GM19023 (cell line): ENCODE results near the gene WIPI1.
A peak's percentile ranks its signal among the peaks of the same experiment; 100 is the strongest.
"Not testable (repeated sequence)": the region's sequence is repeated elsewhere in the genome, so short reads cannot be mapped to it uniquely, and the experiment has no call there.

Source experiments
- ATAC-seq: cut with Tn5 transposase; IDR thresholded peaks from one replicate; pipeline ENCODE4 v1.9.1; 2021; ENCODE audit warnings: mild to moderate bottlenecking, moderate library complexity; ENCODE audit not compliant: unreplicated experiment

The WIPI1 gene, protein sequence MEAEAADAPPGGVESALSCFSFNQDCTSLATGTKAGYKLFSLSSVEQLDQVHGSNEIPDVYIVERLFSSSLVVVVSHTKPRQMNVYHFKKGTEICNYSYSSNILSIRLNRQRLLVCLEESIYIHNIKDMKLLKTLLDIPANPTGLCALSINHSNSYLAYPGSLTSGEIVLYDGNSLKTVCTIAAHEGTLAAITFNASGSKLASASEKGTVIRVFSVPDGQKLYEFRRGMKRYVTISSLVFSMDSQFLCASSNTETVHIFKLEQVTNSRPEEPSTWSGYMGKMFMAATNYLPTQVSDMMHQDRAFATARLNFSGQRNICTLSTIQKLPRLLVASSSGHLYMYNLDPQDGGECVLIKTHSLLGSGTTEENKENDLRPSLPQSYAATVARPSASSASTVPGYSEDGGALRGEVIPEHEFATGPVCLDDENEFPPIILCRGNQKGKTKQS

DNA sequence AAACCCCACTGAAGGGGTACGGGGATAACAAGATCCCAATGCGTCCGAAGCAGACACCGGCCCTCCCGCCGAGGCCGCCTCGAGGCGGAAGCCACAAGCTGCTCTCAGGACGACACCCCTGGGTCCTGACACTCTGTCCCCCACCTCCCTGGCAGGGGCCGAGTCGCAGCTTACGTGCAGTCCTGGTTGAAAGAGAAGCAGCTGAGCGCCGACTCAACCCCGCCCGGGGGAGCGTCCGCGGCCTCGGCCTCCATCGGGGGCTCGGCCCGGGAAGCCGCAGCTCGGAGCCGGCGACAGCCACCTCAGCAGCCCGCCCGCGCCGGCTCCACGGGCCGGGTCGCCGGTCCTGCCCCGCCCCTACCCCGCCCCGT lies at the start of gene WIPI1:
Gene WIPI1 (minus strand): TSS at position 329 of the 371 bp plus-strand sequence. CDS start 75 bp downstream, at position 254.
- ATAC-seq, result peak; percentile 38

DNA sequence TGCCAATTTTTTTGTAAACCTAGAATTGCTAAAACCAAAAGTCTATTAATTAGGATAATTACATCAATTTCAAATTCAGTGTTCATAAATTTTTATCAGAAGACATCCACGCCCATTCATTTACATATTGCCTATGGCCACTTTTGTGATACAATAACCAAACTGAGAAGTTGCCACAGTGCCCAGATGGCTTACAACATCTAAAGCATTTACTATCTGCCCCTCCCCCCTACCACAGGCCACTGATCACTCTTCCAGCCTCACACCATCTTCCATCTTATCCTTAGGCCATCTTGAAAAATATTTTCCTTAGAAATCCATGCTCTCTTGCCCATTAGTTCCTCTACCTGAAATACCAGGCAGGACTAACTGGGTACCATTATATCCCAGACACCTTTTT lies 48.7 kb upstream of the WIPI1 start:
- no peak for ATAC-seq

DNA sequence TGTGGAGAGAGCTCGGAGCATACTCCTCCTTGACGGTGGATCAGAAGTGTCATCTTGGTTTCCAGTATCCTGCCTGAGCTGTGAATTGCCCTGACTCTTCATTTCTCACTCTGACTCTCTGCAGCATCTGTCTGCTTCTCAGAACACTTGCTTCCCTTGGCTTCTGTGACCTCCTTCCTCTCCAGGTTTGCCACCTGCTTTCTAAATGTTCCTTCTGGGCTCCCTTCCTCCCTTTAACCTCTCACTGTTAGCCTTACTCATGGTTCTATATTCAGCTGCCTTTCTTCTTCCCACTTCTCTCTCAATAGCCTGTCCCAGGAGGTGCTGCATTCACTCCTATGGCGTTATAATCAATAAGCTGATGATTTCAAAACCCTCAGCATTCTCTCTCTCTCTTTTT lies 43.8 kb upstream of the WIPI1 start:
- no peak for ATAC-seq

DNA sequence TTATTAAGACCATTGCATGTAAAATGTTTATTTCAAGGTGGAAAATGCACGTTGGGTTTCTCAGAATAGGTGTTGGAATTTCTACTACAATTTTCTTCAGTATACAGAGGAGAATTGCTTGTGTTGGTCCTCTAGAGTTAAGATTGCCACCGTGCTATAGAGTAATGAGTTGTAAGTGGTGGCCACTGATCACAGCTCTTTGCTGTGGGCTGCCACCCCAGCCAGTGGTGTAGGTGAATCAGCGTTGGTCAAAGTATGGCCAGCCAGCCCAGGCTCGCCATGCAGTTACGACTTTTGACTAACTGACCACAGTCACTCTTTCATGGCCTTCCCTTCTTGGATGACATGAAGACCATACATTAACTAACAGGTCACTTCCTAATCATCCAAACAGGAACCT lies 42.3 kb upstream of the WIPI1 start:
- ATAC-seq, result no peak

DNA sequence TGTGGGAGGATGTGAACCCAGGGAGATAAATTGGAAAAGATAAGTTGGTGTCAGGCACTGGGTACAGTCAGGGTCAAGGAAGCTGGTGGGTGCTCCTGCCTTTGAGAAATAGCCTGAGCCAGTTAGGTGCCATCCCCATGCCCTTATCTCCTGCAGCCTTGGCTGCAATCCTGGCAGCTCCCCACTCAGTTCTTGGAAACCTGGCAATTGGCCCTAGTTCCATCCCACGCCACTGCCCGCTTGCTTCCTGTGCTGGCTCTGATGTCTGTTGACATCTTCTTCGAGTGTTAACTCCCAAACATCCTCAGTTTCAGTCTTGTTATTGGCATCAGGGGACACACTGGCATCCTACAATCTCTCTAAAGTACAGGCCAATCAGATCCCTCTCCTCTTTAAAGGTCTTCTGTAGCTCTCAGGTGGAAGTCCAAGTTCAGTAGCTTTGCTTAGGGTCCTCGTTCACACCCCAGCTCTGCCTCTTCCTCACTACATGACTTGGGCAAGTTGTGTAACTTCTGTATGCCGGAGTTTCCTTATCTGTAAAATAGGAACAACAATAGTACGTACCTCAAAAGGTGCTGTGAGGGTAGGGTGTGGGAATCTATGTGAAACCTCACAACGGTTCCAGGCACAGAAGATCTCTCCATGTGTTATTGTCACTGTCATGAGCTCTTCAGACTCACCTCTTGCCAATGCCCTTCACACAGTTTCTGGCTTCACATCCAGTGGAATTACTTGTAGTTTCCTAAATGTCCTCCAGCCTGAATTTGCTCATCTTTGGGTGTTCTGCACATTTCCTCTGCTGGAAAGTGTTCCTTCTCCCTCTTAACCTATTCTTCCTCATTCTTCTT lies 41.4 kb upstream of the WIPI1 start:
- peak; percentile 26 for ATAC-seq

DNA sequence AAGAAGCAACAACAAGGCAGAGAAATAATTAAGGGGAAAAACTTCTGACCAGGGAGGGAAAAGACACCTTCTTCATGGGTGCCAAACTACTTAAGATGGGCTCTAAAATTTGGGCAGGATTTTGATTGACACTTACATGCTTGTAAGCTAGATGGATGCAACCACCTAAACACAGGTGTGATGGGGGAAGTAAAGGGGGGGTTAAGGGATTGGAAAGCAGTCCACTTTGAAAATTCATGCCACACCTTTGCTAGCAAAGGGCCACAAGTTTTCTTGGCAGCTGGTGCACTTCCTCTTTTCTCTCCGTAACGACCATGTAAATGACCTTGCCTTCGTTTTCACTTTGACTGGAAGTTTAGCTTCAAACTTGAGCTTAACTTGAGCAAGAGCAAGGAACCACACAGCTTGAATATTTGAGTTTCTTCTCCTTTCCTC lies 40.6 kb upstream of the WIPI1 start:
- ATAC-seq, result peak; percentile 93

DNA sequence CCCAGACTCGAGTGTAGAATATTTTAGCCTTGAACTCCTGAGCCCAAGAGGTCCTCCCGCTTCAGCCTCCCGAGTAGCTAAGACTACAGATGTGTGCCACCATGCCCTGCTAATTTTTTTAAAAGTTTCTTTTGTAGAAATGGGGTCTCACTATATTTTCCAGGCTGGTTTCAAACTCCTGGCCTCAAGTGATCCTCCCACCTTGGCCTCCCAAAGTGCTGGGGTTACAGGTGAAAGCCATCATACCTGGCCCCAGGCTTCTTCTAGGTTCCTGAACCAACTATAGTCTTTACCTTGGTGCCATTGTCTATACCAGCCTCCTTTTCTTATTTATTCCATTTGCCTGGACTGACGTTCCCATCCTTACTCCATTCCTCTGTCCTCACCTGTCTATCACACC lies 37.8 kb upstream of the WIPI1 start:
- no peak for ATAC-seq

DNA sequence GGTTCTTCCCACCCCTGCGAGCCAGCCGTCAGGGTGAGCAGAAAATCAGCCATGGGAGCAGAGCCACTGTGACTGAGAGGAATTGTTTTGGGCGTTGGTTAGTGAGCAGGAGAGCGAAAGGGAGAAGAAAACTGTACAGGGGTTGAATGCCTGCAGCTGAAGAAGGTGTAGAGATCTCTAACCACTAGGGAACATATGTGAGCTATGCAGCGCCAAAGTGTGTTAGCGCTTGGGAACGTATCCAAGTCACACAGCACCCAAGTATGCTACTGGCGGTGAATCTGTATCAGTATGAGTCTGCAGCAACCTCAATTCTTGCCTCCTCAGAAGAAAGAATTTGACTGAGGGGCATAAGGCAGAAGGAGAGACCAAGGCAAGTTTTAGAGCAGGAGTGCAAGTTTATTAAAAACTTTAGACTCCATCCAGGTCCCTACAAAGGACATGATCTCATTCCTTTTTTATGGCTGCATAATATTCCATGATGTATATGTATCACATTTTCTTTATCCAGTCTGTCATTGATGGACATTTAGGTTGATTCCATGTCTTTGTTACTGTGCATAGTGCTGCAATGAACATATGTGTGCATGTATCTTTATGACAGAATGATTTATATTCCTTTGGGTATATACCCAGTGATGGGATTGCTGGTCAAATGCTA lies 35.2 kb upstream of the WIPI1 start:
- ATAC-seq, result not testable (repeated sequence)

DNA sequence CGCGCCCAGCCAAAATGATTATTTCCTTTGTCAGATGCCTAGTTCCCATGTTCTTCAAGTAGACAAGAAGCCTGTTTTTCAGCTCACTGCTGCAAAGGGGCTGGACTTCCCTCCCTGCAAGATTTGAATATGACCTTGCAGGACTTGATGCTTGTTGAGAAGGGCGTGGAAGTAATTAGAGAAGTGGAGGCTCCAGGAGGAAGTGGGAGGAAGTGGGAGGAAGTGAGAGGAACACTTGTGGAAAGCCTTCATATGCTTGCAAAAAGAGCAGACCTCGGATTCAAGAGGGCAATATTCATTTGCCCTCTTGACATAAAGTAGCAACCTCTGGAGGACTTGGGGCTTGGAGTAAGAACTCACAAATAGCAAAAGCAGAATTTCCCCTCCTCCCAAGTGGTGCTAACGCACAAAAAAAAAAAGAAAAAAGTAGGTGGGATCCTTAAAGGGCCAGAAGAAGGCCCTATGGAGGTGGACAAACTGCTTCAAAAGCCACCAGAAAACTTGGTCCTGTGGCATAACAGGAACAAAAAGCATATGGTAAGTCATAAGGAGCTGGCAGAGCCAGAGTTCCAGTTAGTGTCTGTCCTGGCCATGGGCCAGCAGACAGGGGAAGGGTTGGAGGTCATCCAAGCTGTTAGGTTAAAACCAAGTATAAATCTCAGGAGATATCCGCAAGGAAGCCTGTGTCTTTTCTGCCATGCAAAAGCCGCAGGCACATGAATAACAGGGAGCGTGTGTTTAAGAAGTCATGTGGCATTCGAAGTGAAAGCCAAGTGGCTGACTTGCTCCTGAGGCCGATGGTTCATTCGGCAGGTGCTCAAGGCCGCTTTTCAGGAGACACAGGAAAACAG lies 34.3 kb upstream of the WIPI1 start:
- ATAC-seq, result no peak

DNA sequence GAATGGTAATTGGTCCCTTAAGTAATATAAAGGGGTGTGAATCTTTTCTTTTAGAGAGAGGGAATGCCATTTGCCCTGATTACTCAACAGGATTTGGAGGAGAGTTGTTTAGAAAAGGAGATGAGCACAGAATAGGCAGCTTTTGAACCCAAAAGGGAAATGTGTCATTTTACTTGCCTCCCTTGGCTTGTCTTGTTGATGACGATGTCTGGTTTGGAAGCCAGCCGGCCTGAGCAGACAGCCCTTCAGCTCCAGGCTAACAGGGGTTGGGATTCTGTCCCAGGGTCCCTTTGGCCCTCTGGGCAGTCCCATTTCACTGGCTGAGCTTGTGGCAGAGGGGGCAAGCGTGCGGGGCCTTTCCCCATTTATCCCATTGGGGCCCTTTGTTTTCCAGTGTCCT lies 32.6 kb upstream of the WIPI1 start:
- no peak for ATAC-seq

DNA sequence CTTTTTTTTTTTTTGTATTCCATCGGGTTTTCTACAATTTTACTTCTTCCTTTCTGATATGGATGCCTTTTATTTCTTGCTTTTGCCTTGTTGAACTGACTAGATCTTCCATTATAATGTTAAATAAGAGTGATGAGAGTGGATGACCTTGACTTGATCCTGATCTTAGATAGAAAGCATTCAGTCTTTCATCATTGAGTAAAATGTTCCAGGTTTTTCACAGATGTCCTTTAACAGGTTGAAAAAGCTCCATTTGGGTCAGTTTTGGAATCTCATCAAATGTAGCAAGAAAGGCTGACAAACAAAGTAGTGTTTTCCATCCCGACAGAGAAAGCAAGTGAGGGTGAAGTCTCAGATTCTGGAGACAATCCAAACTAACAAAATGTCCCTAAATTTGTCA lies 27.2 kb upstream of the WIPI1 start:
- ATAC-seq, result no peak

DNA sequence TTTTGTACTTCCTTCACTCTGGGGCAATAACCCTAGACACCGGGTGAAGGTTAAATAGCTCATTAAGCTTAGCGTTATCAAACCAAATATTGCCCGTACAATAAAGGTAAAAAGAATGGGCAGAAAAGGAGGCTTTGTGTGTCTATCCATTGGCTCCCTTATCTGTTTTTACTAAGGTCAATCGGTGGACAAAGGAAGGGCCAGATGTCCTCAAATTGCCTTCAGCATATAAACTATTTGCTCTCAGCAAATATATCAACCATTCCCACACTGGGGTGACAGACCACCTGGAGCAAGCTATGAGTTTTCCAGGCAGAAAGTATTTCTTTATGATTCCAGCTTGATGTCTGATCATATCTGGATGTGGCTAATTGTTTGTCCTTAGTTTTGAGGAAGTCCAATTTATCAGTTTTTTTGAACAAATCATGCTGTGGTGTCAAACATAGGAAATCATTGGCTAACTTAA lies 25.3 kb upstream of the WIPI1 start:
- ATAC-seq, result no peak

DNA sequence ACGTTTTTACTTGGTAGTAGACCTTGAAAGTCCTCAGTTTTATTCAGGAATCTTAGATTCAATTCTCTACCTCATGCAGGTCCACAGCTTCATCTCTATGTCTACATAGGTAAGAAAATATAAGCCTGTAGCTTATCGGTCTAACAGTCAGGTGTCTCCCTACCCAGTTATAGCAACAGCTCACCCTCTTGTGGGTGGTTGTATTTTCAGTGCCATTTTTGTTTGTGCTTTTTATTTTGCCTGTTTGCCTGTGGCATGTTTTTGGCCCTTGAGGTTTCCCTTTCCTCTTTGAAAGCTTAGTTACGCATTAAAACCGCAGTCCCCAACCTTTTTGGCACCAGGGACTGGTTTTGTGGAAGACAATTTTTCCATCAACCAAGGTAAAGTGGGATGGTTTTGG lies 23.6 kb upstream of the WIPI1 start:
- no peak for ATAC-seq

DNA sequence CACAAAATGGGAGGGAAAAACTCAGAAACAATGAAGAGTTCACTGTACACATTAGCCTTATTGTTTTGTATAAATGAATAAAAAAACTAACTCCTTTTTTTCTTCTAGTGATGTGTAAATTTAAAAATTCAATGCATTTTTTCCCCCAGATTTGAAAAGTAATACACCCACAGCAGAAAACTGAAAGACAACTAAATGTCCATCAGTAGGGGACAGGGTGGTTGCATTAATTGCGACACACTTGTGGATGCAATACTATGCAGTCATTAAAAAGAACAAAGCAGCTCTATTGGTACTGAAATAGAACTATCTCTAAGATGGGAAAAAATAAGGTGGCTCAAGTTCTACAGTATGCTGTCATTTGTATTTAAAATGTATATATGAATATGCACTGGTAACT lies 13.7 kb upstream of the WIPI1 start:
- no peak for ATAC-seq

DNA sequence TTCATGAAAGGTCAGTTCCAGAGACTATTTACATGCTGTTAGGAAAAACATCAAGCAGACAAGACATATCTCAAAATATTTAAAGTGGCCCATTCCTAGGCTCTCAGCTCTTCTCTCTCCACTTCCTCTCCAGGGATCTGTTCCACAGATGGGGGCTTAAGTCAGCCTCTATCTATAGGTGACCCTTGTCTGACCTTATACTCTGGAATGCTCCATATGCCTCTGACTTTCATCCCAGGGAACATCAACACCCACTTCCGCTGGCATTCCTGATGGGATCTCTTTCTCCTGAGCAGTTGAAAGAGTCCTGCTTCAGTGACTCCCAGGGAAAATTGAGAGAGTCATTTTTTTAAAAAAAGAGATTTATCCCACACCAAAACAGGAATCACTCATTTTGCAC lies 11.5 kb upstream of the WIPI1 start:
- no peak for ATAC-seq

DNA sequence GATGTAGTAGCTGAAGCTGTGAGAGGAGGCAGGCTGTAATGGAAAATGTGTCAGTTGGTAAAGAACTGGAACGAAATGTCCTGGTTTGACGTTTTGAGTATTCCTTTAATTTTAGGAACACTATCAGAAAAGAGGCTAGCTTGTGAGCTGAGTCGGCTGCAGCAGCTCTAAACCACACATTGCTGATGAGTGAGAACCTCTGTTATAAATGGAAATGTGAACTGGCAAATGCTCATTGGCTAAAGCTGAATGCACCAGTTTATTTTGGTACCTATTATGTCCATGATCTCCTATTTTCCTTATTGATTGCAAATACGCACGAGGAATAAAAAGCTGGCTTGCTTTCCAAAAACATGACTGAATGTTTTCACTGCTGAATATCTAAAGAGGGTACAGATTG lies 11.0 kb upstream of the WIPI1 start:
- no peak for ATAC-seq

DNA sequence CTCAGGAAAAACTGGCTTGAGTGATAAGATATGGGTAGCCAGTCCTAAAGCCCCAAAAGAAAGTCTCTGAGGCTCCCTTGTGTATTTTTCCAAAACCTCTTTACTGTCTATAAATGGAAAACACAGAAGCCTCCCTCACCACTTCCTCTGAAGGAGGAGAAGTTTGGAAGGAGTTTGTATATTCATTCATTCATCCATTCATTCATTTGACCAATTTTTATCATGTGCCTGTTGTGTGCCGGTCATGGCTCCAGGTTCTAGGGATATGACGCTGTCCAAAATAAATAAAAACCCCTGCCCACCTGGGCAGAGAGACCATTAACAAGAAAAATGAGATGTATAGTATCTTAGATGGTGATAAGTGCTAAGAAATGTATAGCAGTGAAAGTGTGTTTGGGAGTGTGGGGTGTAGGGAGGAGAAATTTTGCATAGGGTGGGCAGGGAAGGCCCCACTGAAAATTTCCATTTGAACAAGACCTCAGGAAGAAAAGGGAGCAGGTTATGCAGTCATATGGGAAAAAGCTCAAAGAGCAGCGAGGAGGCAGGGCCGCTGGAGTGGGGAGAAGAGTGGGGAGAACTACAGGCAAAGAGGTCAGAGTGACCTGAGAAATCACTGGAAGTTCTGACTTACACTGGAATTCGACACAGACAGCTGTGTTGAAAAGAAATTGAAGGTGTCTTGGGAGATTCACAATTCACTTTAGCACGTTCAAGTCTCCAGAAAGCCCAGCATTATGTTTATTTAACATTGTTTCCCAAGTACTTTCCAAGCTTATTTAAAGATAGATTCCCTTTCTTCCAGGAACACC lies 6.1 kb upstream of the WIPI1 start:
- no peak for ATAC-seq

DNA sequence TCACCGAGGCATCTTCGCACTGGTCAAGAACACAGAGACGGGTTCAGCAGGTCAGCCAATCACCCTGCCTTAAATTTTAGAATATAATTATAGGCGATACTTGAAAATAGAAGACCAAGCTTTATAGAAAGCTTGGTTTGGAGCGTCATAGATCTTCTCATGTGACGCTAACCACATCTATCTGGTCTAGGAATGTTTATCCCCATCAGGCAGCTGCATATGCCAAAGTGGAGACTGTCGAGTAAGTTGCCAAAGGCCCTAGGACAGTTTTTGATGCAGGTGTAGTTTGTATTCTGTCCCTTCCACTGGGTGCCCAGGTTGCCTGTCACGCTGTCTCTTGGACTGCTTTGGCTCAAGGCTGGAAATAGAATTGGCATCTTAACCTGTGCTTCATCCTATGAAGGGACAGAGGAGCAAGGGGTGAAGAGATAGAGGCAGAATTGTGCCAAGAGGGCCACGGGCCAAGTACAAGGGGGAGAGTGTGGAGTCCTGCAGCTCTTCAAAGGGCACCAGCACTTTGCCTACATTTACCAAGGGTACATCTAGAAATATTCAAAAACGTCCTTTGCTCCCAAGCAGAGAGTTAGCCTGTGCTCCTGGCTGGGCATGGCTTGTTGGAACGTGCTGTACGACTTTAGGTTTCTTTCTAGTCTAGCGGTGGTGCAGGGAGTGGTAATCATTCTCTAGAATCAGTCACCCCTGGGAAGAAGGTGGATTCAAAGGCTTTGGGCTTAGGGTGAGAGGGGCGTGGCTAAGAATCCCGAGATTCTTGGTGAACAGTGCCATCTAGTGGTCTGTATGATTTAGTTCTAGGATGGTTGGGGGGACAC lies 5.3 kb upstream of the WIPI1 start:
- peak; percentile 41 for ATAC-seq

DNA sequence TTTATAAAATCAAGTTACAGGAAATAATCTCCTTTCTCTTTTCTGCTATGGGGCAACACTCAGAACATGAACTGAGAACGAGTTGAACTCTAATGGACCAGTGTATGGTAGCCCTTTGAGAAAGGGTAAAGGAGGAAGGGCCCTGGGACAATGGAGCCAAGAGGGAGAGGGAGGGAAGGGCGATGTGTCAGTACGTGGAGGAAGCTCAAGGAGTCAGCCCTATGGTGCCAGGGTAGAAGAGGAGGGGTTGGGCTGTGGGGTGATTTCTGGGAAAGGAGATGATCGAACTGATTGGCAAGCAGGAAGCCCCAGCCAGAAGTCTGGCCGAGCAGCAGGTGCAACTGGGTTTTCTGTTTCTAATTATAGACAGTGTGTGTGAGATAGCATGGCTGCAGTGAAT lies 4.3 kb upstream of the WIPI1 start:
- no peak for ATAC-seq
